ENCODE data around the gene IL17REL. TPM values are rescaled to one million over a fixed set of nuclear protein-coding genes. Genes with fewer than 3 reads are reported as not detected.
A peak's percentile ranks its signal among the peaks of the same experiment; 100 is the strongest.

The IL17REL gene
- total RNA-seq, 4 donors from 2014 or later: not detected

- WGBS, 2 donors: 99 to 100% methylated on average over 8 to 10 of the region's 16 CpGs
- DNase-seq (ENCODE audit: low spot score in 2 of 2): peak in 1 of 2 donors; percentile 89
- TF ChIP-seq, protein P1, sequence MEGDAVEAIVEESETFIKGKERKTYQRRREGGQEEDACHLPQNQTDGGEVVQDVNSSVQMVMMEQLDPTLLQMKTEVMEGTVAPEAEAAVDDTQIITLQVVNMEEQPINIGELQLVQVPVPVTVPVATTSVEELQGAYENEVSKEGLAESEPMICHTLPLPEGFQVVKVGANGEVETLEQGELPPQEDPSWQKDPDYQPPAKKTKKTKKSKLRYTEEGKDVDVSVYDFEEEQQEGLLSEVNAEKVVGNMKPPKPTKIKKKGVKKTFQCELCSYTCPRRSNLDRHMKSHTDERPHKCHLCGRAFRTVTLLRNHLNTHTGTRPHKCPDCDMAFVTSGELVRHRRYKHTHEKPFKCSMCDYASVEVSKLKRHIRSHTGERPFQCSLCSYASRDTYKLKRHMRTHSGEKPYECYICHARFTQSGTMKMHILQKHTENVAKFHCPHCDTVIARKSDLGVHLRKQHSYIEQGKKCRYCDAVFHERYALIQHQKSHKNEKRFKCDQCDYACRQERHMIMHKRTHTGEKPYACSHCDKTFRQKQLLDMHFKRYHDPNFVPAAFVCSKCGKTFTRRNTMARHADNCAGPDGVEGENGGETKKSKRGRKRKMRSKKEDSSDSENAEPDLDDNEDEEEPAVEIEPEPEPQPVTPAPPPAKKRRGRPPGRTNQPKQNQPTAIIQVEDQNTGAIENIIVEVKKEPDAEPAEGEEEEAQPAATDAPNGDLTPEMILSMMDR (IDR thresholded peaks at IDR 0.05): no peak
- TF ChIP-seq POLR2A (IDR thresholded peaks at IDR 0.05): no peak
- intact Hi-C loops (cut with DNase I; ENCODE audit: low total_unique reads): no loop called here
- H3K4me3 ChIP-seq (ENCODE audit: low read depth, poor library complexity, severe bottlenecking): no peak overlapping the region
Observed at GRCh38 chr22:49968831-49969661, 43.5 kb downstream of the IL17REL start.

- WGBS, 2 donors: 77 to 86% methylated on average over 7 to 11 of the region's 11 CpGs
- intact Hi-C loops (cut with DNase I; ENCODE audit: low total_unique reads): no loop called here
- H3K4me3 ChIP-seq (ENCODE audit: low read depth, poor library complexity, severe bottlenecking): no peak overlapping the region
- DNase-seq (ENCODE audit: low spot score in 2 of 2): peak in 1 of 2 donors; percentile 88
- no peak for TF ChIP-seq POLR2A (IDR thresholded peaks at IDR 0.05)
- TF ChIP-seq, protein P1 (IDR thresholded peaks at IDR 0.05): no peak
Observed at GRCh38 chr22:49968313-49968830, 44.2 kb downstream of the IL17REL start.

DNA sequence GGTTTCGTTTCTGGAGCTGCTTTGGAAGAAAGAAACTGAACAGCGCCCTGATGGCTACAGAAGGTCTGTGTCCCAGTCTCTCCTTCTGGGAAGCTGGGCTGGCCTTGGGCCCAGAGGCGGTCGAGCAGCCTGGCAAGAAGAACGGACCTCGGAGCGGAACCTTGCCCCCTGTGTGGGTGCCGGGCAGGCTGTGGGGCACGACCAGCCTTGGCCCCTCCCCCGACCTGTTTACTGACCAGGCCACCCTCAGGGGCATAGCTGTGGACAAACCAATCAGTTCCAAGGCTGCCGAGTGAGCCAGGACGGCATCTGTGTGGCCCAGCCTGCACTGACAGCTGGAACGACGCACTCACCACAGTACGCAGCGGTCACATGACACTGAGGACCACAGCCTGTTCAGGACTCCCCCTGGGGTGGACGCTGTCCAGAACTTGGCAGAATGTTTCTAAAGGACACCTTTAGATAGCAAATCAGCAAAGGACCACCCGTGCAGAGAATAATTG, 44.8 kb downstream of the IL17REL start:
- DNase-seq (ENCODE audit: low spot score in 2 of 2): peak; percentile 44 to 90
- TF ChIP-seq, protein P1 (IDR thresholded peaks at IDR 0.05): no peak
- no peak for TF ChIP-seq POLR2A (IDR thresholded peaks at IDR 0.05)
- WGBS, 2 donors: 52 to 53% methylated on average over 12 to 15 of the region's 18 CpGs
- intact Hi-C loops (cut with DNase I; ENCODE audit: low total_unique reads): no loop called here
- no peak overlapping the region for H3K4me3 ChIP-seq (ENCODE audit: low read depth, poor library complexity, severe bottlenecking)

GRCh38 chr22:49966774-49967705, 45.5 kb downstream of the IL17REL start:
- TF ChIP-seq, protein P1 (IDR thresholded peaks at IDR 0.05): no peak
- intact Hi-C loops (cut with DNase I; ENCODE audit: low total_unique reads): no loop called here
- 55 to 67% methylated on average over 27 to 36 of the region's 36 CpGs for WGBS, 2 donors
- H3K4me3 ChIP-seq (ENCODE audit: low read depth, poor library complexity, severe bottlenecking): no peak overlapping the region
- peak; percentile 52 to 92 for DNase-seq (ENCODE audit: low spot score in 2 of 2)

GRCh38 chr22:49966041-49966773, 46.4 kb downstream of the IL17REL start:
- no peak overlapping the region for H3K4me3 ChIP-seq (ENCODE audit: low read depth, poor library complexity, severe bottlenecking)
- WGBS, 2 donors: 50 to 58% methylated on average over 6 of the region's 11 CpGs
- TF ChIP-seq POLR2A (IDR thresholded peaks at IDR 0.05): no peak
- TF ChIP-seq, protein P1 (IDR thresholded peaks at IDR 0.05): no peak
- DNase-seq (ENCODE audit: low spot score in 2 of 2): peak in 1 of 2 donors; percentile 86
- intact Hi-C loops (cut with DNase I; ENCODE audit: low total_unique reads): no loop called here

Data from lower leg skin (tissue), 4 donors.